Activated T-helper 2 cell treated with anti-CD3 and anti-CD28 coated beads, Interferon-gamma antibody, Interleukin-2, Interleukin-4, amounts not matched to agents 10 μg/mL and 5 μg/mL and 100 μg/mL, durations not matched to agents 14 hours and 24 hours and 36 hours (primary cell): ENCODE measurements around the gene CALD1. TPM values are rescaled to one million over a fixed set of nuclear protein-coding genes. Genes with fewer than 3 reads are reported as not detected.

Source experiments
- DNase-seq: peaks from one replicate; pipeline ENCODE4 v3.0.0; 2021; ENCODE audit warnings: low spot score
- H3K27ac Mint-ChIP-seq: one replicate; pipeline ENCODE4 v1.8.0; 2021; ENCODE audit warnings: mixed read lengths
- H3K27me3 Mint-ChIP-seq: one replicate; pipeline ENCODE4 v1.8.0; 2021; ENCODE audit warnings: low read depth, mixed read lengths
- H3K36me3 Mint-ChIP-seq: one replicate; pipeline ENCODE4 v1.8.0; 2021; ENCODE audit warnings: low read depth, mixed read lengths
- H3K4me1 Mint-ChIP-seq: one replicate; pipeline ENCODE4 v1.8.0; 2021; ENCODE audit warnings: low read depth, mixed read lengths
- H3K4me3 Mint-ChIP-seq: one replicate; pipeline ENCODE4 v1.8.0; 2021; ENCODE audit warnings: low read depth, mild to moderate bottlenecking, moderate library complexity, mixed read lengths
- H3K9me3 Mint-ChIP-seq: one replicate; pipeline ENCODE4 v1.8.0; 2021; ENCODE audit warnings: mixed read lengths
- intact Hi-C: fragments of 100-400 bp; cut with micrococcal nuclease; formaldehyde crosslinking; loops from one replicate; pipeline ENCODE4 v1.15.1; 2023
- total RNA-seq: library from RNA; stranded (reverse); gene quantifications from 2 replicates; pipeline ENCODE4 v1.2.3, GENCODE V29; 2022

Gene CALD1
- total RNA-seq, 1 donor from 2014 or later: 10.1 TPM

DNA sequence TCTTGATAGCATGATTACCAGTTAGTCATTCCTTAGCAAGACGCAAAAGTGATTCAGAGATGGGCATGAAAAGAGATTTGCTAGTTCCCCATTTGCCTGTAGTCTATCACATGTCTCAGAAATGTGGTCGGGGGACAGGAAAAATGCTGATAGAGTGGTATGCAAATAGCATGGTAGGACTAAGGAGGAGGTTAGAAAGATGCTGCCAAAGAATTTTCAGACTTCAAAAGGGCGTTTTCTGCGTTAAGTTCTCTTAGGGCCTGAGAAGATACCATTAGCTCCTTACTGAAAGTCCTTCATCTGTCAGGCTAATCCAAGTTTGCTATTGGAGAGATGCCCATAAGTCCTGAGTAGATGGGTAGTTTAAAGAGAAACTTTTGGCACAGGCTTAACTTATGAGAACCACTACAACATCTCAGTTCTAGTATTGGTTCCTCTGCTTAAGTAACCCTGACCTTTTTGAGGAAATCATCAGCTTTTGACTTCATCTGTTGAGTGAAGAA is 2.7 kb downstream of the CALD1 start:
- Mint-ChIP-seq H3K27ac (no peak overlapping the region), H3K9me3 (no peaks in the 10 kb centered on the region), H3K4me1 (peaks cover 7% of the 10 kb centered on the region), H3K27me3 (no peaks in the 10 kb centered on the region), H3K36me3 (no peaks in the 10 kb centered on the region), H3K4me3 (no peak overlapping the region)
- intact Hi-C loops: no loop called here
- DNase-seq: no peak

DNA sequence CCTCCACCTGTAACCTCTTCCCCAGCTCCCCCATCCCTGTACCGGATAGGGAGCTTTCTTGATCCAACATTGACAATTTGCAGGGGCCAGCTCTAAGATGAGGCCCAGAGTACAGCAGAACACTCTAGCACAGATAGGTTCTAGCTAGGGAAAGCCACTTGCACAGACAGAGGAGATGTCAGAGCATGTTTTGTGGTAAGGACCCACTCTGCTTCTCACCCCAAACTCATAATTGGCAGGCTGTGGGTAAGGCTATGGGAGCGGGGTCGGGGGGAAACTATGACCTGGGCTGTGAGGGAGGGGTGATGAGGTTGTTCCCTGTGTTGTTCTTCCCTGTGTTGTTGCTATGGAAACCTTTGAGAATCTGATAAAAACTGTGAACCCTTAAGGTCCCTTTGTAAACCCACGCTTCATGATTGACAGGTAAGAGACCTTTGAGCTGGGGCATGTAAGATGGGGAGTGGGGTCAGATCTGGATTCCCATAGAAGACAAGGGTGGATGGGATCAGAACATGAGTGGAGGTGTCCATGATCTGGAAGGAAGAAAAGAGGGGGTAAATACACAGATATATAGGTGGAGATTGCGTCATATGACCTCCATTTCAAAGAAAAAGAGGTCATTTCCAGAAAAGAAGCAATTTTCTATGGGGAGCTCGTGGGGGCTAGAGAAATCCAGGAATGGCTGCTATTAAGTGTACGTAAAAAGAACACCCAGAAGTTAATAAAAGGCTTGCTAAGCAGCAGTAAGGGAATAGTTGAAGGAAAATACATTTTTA is 4.0 kb downstream of the CALD1 start:
- no peak for DNase-seq
- Mint-ChIP-seq H3K4me3 (no peak overlapping the region), H3K9me3 (no peaks in the 10 kb centered on the region), H3K36me3 (no peaks in the 10 kb centered on the region), H3K4me1 (peaks cover 7% of the 10 kb centered on the region), H3K27me3 (no peaks in the 10 kb centered on the region), H3K27ac (no peak overlapping the region)
- intact Hi-C loops: no loop called here

DNA sequence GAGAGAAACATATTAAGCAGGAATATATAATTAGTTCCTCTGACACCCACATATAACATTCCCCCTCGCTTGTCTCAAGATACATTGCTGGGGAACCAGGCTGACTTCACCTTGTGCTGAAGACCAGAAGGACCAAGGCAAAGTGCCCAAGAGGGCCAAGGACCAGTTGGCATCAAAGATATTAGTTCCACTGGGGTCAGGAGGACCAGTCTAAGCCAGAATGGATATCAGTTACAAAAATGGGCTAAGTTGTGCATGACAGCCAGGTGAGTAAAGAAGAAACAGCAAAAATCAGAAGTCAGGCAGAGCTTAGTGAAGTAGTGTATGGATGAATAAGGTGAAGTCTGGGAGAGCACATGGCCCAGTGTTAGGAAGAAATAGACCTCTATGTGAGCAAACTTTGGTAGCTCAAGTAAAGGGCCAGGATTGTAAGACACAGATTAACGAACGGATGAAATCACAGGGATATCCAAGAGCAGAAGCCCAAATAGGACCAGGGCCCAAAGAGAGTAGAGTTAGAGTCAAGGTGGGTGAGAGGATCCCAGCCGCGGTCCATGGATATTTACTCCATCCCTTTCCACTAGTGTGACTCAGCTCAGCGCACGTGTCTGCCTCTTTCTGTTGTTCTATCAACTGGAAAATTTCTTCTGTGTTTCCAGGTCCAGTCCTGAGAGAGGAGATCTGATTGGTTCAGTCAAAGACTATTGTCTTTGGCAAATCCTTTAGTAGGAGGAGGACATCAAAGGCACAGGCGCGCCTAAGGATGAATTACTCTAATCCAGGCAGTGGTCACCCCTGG is 5.0 kb downstream of the CALD1 start:
- Mint-ChIP-seq H3K27ac (no peak overlapping the region), H3K4me3 (no peak overlapping the region), H3K9me3 (no peaks in the 10 kb centered on the region), H3K4me1 (peaks cover 7% of the 10 kb centered on the region), H3K27me3 (no peaks in the 10 kb centered on the region), H3K36me3 (no peaks in the 10 kb centered on the region)
- no peak for DNase-seq
- intact Hi-C loops: no loop called here

DNA sequence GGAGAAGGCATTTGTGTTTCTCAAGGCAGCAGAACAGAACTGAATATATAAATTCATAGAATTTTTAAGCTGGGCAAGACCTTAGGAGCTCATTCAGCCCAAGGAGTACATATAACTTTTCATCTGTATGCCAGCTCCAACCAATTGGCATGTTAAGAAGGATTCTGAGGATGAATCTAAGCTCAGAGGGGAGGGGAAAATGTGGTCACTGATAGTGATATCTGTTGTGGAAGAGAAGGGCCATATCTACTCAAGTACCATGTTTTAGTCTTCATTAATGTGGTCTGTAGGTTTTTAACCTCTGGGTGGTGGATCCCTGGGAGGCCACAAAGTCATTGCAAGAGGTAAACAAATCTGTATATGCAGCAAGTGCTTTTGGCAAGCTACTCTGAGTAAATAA is 6.4 kb downstream of the CALD1 start:
- Mint-ChIP-seq H3K36me3 (no peaks in the 10 kb centered on the region), H3K27ac (no peak overlapping the region)

DNA sequence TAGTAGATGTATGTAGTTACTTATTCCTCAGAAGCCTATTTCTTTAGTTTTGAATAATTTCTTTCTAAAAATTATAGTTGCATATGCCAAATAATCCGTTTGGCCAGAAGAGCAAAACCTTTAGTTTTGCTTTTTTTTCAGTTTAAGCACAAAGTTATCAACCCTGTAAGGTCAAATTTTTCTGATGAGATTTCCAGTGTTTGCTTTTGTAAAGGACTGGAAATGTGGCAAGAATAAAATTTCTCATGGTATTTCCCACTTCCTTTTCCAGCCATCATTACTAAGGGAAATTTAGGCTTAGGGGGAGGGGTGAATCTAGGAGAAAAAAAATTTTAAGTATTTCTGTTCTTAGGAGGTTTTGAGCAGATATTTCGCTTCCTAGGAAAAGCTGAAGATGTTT is 7.6 kb downstream of the CALD1 start:
- Mint-ChIP-seq H3K4me1 (peaks cover 1% of the 10 kb centered on the region), H3K4me3 (no peak overlapping the region), H3K27me3 (no peaks in the 10 kb centered on the region), H3K36me3 (no peaks in the 10 kb centered on the region), H3K9me3 (peaks cover 5% of the 10 kb centered on the region), H3K27ac (no peak overlapping the region)
- DNase-seq: no peak
- intact Hi-C loops: no loop called here

More for the DNA sequence above, 6.4 kb downstream of the CALD1 start:
- H3K27me3 Mint-ChIP-seq: no peaks in the 10 kb centered on the region
- H3K9me3 Mint-ChIP-seq: no peaks in the 10 kb centered on the region
- intact Hi-C loops: no loop called here
- H3K4me1 Mint-ChIP-seq: peaks cover 4% of the 10 kb centered on the region
- no peak overlapping the region for H3K4me3 Mint-ChIP-seq
- no peak for DNase-seq

DNA sequence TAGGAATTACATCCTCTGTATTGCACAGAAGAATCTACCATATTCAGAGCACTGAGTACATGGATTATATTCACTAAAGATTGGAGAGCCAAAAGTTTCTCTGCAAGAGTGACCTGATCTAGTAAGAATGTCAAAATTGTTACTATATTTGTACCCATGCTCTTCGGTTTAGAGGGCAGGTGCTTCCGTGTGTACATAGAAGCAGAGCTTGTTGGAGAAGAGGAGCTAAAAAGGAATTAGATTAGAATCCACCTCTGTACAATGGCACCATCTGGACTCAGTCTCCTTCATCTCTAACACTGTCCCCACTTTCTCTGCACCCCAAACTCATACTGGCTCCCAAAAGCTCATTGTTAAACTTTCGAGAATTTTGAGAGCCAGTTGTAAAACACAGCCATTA is 8.3 kb downstream of the CALD1 start:
- H3K27me3 Mint-ChIP-seq: no peaks in the 10 kb centered on the region
- no peak for DNase-seq
- intact Hi-C loops: no loop called here
- peaks cover under 1% of the 10 kb centered on the region for H3K4me1 Mint-ChIP-seq
- peaks cover 5% of the 10 kb centered on the region for H3K9me3 Mint-ChIP-seq
- no peak overlapping the region for H3K27ac Mint-ChIP-seq
- H3K4me3 Mint-ChIP-seq: no peak overlapping the region
- no peaks in the 10 kb centered on the region for H3K36me3 Mint-ChIP-seq

DNA sequence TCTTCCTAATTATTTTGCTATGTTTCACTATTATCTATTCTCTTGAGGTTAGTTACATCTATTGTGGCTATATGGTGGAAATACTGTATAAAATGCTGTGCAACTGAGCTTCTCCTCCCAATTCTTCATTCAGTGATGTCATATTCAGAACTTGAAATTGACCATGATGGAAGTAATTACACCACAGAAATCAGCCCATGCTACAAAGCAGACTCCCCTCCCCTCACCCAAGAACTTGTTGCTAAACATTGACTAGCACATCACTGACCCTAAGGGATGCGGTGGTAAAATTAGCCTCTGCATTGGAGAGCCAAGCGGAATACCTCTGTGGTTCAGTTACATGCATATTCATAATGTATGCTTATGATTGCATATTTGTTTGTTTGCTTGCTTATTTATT is 8.8 kb downstream of the CALD1 start:
- Mint-ChIP-seq H3K27ac (no peak overlapping the region), H3K4me3 (no peak overlapping the region), H3K9me3 (peaks cover 5% of the 10 kb centered on the region), H3K27me3 (no peaks in the 10 kb centered on the region), H3K4me1 (no peaks in the 10 kb centered on the region), H3K36me3 (no peaks in the 10 kb centered on the region)
- DNase-seq: no peak
- intact Hi-C loops: no loop called here

DNA sequence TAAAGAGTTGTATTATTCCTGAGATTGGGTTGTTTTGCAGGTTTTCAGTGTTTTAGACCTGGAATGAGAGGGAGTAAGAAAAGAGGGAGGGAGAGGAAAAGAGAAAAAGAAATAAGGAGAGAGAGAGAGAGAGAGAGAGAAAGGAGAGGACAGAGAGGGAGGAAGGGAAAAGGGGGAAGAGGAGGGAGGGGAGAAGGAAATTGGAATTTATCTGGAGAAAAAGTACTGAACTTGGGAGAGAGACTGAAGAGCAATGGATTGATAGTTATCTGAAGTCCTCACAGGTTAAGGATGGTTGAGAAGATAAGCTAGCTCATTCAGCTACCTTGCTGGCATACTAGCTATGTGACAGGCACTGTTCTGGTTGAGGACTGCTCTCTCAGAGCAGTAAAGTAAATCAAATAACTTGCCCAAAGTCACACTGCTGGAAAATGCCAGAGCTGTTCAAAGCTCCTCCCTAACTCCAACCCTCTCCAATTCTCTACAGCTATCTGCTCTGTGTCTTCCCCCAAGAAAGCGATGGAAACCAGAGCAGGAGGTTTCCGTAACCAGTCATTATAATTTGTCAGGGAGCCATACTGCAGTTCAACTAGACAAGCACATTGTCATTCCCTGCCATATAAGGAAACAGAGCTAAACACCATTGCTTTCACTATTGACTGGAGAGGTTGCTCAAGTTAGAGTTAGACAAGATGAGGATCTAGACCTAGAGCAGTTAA is 10.7 kb downstream of the CALD1 start:
- Mint-ChIP-seq H3K27me3 (no peaks in the 10 kb centered on the region), H3K9me3 (peaks cover 6% of the 10 kb centered on the region), H3K4me1 (no peaks in the 10 kb centered on the region), H3K27ac (no peak overlapping the region), H3K4me3 (no peak overlapping the region), H3K36me3 (peaks cover under 1% of the 10 kb centered on the region)
- intact Hi-C loops: no loop called here
- no peak for DNase-seq

DNA sequence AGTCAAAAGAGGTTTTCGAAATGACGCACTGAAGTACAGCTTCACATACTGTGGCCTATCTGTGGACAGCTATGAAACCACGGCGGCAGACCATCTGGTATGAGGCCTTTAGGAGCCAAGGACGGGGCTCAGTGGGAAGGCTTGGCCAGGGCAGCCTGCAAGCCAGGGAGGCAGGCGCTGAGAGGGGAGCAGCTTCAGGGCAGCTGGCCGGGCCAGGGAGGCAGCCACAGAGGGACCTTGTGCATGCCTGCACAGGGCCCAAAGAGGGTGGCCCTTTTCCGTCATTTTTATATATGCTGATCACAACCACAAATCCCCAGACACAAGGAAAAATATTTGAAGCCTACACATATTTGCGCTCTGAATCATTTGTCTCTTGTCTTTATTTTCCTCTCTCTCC is 13.5 kb downstream of the CALD1 start:
- Mint-ChIP-seq H3K9me3 (peaks cover 11% of the 10 kb centered on the region), H3K4me1 (no peaks in the 10 kb centered on the region), H3K4me3 (no peak overlapping the region), H3K27ac (no peak overlapping the region), H3K27me3 (no peaks in the 10 kb centered on the region), H3K36me3 (peaks cover 5% of the 10 kb centered on the region)
- intact Hi-C loops: no loop called here
- no peak for DNase-seq

DNA sequence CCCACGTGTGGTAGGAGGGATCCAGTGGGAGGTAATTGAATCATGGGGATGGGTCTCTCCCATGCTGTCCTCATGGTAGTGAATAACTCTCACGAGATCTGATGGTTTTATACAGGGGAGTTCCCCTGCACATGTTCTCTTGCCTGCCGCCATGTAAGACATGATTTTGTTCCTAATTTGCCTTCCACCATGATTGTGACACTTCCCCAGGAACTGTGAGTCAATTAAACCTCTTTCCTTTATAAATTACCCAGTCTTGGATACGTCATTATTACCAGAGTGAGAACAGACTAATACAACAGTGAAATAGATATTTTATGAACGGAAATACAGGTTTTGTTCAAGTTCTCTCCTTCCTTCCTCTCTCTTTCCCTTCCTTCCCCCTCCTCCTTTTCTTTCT is 15.8 kb downstream of the CALD1 start:
- H3K9me3 Mint-ChIP-seq: peaks cover 11% of the 10 kb centered on the region
- no peak overlapping the region for H3K4me3 Mint-ChIP-seq
- peaks cover 5% of the 10 kb centered on the region for H3K36me3 Mint-ChIP-seq
- DNase-seq: no peak
- peaks cover 1% of the 10 kb centered on the region for H3K27me3 Mint-ChIP-seq
- no peak overlapping the region for H3K27ac Mint-ChIP-seq
- H3K4me1 Mint-ChIP-seq: no peaks in the 10 kb centered on the region
- intact Hi-C loops: no loop called here

DNA sequence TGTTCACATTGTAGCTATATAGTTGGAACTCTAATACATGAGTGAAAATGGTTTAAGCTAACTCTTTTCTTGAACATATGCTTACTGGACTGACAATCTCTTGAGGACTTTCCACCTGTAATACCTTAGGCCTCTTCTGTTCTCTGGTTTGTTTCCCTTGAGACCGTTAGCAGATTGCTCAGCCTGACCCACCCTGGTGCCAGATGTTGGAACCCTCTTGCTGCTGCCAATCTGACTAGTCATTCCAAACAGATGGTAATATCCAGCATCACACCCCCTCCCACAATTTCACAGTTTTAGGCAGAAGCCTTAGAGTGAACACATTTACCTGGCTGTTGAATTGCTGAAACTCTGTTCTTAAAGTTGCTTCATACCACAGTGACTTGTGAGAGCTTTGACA is 18.7 kb downstream of the CALD1 start:
- peaks cover 5% of the 10 kb centered on the region for H3K36me3 Mint-ChIP-seq
- intact Hi-C loops: no loop called here
- H3K9me3 Mint-ChIP-seq: peaks cover 6% of the 10 kb centered on the region
- DNase-seq: no peak
- peaks cover 1% of the 10 kb centered on the region for H3K27me3 Mint-ChIP-seq
- no peak overlapping the region for H3K27ac Mint-ChIP-seq
- H3K4me1 Mint-ChIP-seq: peaks cover 4% of the 10 kb centered on the region
- H3K4me3 Mint-ChIP-seq: no peak overlapping the region

DNA sequence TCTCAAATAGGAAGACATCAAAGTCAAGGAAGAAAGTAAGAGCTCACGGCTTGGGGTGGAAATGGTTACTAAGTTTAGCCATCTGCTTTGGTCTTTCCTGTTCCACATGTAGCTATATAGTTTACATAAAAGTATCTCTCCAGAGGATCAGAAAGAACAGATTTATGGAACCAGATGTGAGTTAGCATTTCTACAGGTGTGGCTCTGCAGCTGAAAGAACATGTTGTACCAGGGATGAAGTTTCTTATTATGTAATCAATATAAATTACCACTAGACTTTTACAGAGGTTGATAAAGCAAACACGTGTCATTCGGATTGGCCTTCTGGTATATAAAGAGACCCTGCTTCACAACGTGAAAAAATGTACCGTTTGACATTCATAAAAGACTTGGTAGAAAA is 19.9 kb downstream of the CALD1 start:
- H3K36me3 Mint-ChIP-seq: peaks cover 5% of the 10 kb centered on the region
- H3K27ac Mint-ChIP-seq: no peak overlapping the region
- H3K9me3 Mint-ChIP-seq: peaks cover 6% of the 10 kb centered on the region
- no peak overlapping the region for H3K4me3 Mint-ChIP-seq
- no peak for DNase-seq
- intact Hi-C loops: no loop called here
- peaks cover 1% of the 10 kb centered on the region for H3K27me3 Mint-ChIP-seq
- peaks cover 4% of the 10 kb centered on the region for H3K4me1 Mint-ChIP-seq

DNA sequence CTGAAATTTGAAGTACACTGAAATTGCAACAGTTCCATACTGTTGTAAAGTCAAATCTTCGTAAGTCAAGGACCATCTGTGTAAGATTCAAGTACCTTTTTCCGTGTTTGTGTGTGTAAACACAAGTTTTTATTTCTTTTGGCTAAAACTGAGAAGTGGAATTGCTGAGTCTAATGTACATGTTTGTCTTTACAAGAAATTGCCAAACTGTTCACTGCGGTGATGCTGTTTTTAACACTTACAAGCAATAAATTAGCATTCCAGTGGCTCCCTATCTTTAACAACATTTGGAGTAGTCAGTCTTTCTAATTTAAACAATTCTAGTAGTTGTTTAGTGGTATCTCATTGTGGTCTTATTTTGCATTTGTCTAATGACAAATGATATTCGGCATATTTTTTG is 23.3 kb downstream of the CALD1 start:
- DNase-seq: no peak
- Mint-ChIP-seq H3K4me1 (peaks cover 4% of the 10 kb centered on the region), H3K9me3 (no peaks in the 10 kb centered on the region), H3K4me3 (no peak overlapping the region), H3K27me3 (peaks cover 1% of the 10 kb centered on the region), H3K36me3 (no peaks in the 10 kb centered on the region), H3K27ac (no peak overlapping the region)
- intact Hi-C loops: no loop called here
